HG03457 (cell line): ENCODE results near the gene WWOX.

Experiments
- ATAC-seq: cut with Tn5 transposase; IDR thresholded peaks from one replicate; pipeline ENCODE4 v1.9.1; 2021; ENCODE audit warnings: moderate number of reproducible peaks; ENCODE audit not compliant: unreplicated experiment

Gene WWOX

GRCh38 chr16:78915811-78916345 lies 816.4 kb downstream of the WWOX start:
- ATAC-seq = no peak

GRCh38 chr16:78916928-78917545 lies 817.6 kb downstream of the WWOX start:
- ATAC-seq = no peak

- no peak for ATAC-seq
These were observed 819.4 kb downstream of the WWOX start for GRCh38 chr16:78918805-78919305.

GRCh38 chr16:78919852-78920251 lies 820.4 kb downstream of the WWOX start:
- ATAC-seq = no peak

GRCh38 chr16:78920621-78921020 lies 821.2 kb downstream of the WWOX start:
- no peak for ATAC-seq

- ATAC-seq = no peak
These were observed 825.8 kb downstream of the WWOX start for GRCh38 chr16:78925083-78925767.

GRCh38 chr16:78926723-78927210 lies 827.3 kb downstream of the WWOX start:
- ATAC-seq = no peak

- ATAC-seq = no peak
These were observed 828.3 kb downstream of the WWOX start for GRCh38 chr16:78927766-78928165.

GRCh38 chr16:78929841-78930240 lies 830.4 kb downstream of the WWOX start:
- no peak for ATAC-seq

GRCh38 chr16:78930561-78930960 lies 831.1 kb downstream of the WWOX start:
- ATAC-seq = no peak

GRCh38 chr16:78931267-78931666 lies 831.8 kb downstream of the WWOX start:
- ATAC-seq = no peak

GRCh38 chr16:78931678-78932077 lies 832.2 kb downstream of the WWOX start:
- no peak for ATAC-seq

GRCh38 chr16:78932355-78932943 lies 833.0 kb downstream of the WWOX start:
- ATAC-seq = no peak

- no peak for ATAC-seq
These were observed 836.6 kb downstream of the WWOX start for GRCh38 chr16:78936060-78936459.

GRCh38 chr16:78939597-78939996 lies 840.1 kb downstream of the WWOX start:
- no peak for ATAC-seq

GRCh38 chr16:78942625-78943245 lies 843.3 kb downstream of the WWOX start:
- no peak for ATAC-seq

GRCh38 chr16:78945336-78945735 lies 845.9 kb downstream of the WWOX start:
- no peak for ATAC-seq

- ATAC-seq = no peak
These were observed 847.1 kb downstream of the WWOX start for GRCh38 chr16:78946556-78946955.

- ATAC-seq = no peak
These were observed 851.3 kb downstream of the WWOX start for GRCh38 chr16:78950768-78951167.

- ATAC-seq = no peak
These were observed 853.2 kb downstream of the WWOX start for GRCh38 chr16:78952630-78953029.

GRCh38 chr16:78953526-78953925 lies 854.1 kb downstream of the WWOX start:
- no peak for ATAC-seq
